GM21381 (cell line): ENCODE measurements around the gene NDOR1.
"Not testable (repeated sequence)": the region's sequence is repeated elsewhere in the genome, so short reads cannot be mapped to it uniquely, and the experiment has no call there.

Experiments
- ATAC-seq: cut with Tn5 transposase; IDR thresholded peaks from one replicate; pipeline ENCODE4 v1.9.1; 2021; ENCODE audit warnings: mild to moderate bottlenecking, moderate library complexity; ENCODE audit not compliant: unreplicated experiment

The NDOR1 gene

GRCh38 chr9:137229903-137230704, 24.6 kb downstream of the NDOR1 start:
- no peak for ATAC-seq

DNA sequence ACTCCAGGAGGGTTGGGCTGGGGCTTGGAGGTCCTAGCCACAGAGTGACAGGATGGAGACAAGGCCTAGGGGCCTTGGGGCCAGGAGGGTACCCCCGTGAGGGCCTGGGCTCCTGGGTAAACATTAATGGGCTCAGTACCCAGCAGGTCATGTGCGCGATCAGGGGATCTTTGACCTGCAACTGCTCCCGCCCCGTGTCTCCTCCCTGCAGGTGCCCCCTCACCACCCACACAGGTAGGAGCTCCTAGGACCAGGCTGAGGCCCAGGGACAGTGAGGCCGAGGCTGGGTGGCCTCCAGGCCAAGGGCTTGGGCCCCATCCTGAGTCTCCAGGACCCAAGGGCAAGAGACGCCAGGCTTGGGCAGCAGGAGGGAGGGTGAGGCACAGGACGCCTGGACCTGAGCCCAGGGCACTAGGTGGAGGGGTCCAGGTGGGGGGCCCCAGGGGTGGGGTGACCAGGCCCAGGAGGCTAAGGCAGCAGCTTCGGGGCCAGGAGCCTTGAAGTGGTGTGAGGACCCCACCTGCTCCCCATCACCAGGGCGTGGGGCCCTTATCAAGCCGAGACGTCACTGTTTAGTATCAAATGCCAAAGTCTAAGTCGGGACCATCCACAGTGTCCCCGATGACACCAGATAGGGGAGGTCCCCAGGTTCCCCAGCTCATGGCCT, 25.3 kb downstream of the NDOR1 start, which contains the start of gene SLC34A3:
Gene SLC34A3 (plus strand): TSS at position 197 of the 667 bp plus-strand sequence. CDS start 802 bp downstream, outside the sequence.
- ATAC-seq = no peak

- no peak for ATAC-seq
Measured at GRCh38 chr9:137231372-137232039, 26.0 kb downstream of the NDOR1 start.

- no peak for ATAC-seq
Measured at GRCh38 chr9:137232101-137232500, 26.6 kb downstream of the NDOR1 start.

GRCh38 chr9:137232510-137232909, 27.0 kb downstream of the NDOR1 start:
- ATAC-seq = no peak

- no peak for ATAC-seq
Measured at GRCh38 chr9:137233143-137233980, 27.9 kb downstream of the NDOR1 start.

- ATAC-seq = no peak
Measured at GRCh38 chr9:137234055-137234697, 28.7 kb downstream of the NDOR1 start.

DNA sequence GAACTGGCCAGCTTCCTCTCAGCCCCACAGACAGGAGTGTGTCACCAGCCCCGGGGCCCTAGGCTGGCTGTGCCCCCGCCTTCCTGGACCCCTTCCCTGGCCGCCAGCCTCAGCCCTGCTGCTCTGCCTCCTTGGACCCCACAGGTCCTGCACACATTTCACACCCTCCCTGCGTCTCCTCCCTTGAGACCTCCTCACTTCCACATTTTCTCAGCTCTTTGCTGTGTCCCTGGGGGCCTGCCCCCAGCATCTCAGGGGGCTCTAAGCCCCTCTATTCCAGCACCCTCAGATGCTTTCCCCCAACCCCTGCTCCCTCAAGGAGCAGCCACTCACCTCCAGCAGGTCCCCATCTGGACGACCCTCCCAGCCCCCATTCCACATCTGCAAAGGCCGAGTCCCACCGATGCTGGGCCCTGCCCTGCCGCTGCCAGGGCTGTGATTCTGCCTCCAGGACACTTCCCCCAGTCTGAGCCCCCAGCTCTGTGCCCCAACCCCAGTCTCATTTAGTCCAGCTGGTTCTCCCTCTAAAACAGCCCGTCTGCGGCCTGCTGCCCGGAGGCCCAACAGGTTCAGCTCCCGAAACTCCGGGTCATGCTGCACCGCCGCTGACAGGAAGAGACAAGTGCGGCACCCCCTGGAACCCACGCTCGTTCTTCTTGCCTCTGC, 29.4 kb downstream of the NDOR1 start:
- no peak for ATAC-seq

DNA sequence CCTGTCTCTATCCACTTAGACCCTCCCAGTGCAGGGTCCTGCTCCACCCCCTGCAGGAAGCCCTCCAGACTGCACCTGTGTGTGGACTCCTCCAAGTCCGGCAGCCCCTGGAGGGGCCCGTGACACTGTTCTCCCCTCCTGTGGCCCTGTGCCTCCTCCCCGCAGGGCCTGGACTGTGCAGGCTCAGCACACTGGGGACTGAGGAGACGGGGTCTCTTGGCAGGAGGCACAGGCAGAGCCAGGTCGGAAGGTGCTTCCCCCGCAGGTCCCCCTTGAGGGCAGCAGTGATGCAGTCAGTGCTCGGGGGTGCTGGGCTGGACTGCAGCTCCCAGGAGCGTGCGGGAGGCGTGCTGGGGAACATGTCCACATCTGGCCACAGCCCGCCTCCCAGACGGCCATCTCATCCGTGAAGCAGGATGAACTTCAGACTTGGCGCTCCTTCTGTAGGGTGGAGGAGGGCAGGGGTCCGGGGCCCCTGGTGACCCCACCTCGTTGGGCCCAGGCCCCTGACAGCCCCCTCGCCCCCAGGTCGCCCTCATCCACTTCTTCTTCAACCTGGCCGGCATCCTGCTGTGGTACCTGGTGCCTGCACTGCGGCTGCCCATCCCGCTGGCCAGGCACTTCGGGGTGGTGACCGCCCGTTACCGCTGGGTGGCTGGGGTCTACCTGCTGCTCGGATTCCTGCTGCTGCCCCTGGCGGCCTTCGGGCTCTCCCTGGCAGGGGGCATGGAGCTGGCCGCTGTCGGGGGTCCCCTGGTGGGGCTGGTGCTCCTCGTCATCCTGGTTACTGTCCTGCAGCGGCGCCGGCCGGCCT, 30.1 kb downstream of the NDOR1 start:
- ATAC-seq = no peak

DNA sequence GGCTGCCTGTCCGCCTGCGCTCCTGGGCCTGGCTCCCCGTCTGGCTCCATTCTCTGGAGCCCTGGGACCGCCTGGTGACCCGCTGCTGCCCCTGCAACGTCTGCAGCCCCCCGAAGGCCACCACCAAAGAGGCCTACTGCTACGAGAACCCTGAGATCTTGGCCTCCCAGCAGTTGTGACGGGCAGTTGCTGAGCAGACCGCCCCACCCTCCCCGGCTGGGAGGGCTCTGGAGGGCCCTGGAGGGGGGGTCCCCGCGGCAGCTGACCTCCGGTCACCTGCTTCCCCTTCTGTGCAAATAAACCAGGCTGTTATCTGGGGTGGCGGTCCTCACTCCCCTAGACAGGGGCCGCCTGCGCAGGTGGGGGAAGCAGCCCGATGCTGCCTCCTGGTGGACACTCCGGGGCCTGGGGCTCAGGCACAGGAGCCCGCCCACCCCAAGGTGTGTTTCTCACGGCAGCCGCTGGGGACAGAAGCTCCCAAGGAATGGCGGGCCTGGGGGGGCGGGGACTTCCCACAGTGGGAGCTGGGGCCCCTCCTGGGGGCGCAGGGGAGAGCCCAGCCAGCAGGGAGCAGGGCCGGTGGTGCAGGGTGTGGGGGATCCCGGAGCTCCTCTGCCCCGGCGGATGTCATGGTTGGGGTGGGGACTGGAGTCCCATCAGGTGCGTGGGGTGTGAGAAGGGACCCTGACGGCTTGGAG, 30.9 kb downstream of the NDOR1 start:
- ATAC-seq = no peak

- ATAC-seq = no peak
Measured at GRCh38 chr9:137236936-137237421, 31.5 kb downstream of the NDOR1 start.

- no peak for ATAC-seq
Measured at GRCh38 chr9:137237759-137238726, 32.5 kb downstream of the NDOR1 start.

DNA sequence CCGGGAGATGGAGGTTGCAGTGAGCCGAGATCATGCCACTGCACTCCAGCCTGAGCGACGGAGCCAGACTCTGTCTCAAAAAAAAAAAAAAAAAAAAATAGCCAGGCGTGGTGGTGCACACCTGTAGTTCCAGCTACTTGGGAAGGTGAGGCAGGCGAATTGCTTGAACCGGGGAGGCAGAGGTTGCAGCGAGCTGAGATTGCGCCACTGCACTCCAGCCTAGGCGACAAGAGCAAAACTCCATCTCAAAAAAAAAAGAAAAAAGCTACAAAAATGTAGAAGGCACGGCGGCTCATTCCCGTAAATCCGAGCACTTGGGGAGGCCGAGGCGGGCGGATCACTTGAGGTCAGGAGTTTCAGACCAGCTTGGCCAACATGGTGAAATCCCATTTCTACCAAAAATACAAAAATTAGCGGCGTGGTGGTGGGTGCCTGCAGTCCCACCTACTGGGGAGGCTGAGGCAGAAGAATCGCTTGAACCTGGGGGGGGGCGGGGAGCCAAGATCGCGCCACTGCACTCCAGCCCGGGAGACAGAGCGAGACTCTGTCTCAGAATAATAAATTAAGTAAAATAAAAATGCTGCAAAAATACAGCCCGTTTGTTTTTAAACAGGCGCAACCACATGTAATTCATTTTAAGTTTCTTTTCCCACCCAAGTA, 34.2 kb downstream of the NDOR1 start:
- not testable (repeated sequence) for ATAC-seq

DNA sequence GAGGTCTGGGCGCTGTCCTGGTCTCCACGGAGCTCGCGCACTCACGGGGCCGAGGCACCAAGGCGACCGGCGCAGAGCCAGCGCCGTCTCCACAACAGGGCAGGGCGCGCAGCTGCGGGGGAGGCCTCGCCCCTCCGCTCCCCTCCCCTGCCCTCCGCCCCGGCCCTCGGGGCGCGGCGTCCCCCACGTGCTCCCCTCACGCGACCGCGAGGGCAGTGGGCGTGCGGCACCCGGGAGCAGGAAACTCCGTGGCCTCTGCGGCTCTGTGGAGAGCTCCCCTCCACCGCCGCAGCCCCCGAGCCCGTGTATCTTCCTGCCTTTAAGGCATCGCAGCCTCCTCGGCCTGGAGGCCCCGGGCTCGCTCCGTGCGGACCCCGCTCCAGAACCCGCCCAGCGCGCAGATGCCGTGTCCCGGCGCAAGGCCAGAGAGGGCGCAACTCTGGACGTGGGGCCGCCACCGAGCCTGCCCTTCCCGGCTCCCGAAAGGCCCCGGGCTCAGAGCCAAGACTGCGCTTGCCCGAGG, 34.9 kb downstream of the NDOR1 start:
- peak; percentile 19 for ATAC-seq

- peak; percentile 72 for ATAC-seq
Measured at GRCh38 chr9:137240841-137241489, 35.5 kb downstream of the NDOR1 start, which contains the start of gene TUBB4B. Gene TUBB4B (plus strand): TSS chr9:137241287. CDS start chr9:137241361, 74 bp downstream.
